Measurements from ENCODE around the gene GPBP1L1.

GRCh38 chr1:45619149-45619921 is 67.0 kb downstream of the GPBP1L1 start:
- no peak for TF ChIP-seq CTCF (optimal IDR thresholded peaks at IDR 0.05 in 1 of 3, IDR thresholded peaks at IDR 0.05 in 1 of 3, conservative IDR thresholded peaks at IDR 0.05 in 1 of 3; ENCODE audit: extremely low read depth in 1 of 3, insufficient read depth in 2 of 3, low read length in 3 of 3)
- no peak for TF ChIP-seq EZH2 (IDR thresholded peaks at IDR 0.05; ENCODE audit: low read length)
